GM12891 (cell line): ENCODE measurements around the gene PRXL2A.

Source experiments
- DNase-seq: peaks from one replicate; pipeline ENCODE4 v3.0.0; 2011; ENCODE audit warnings: low spot score; ENCODE audit not compliant: insufficient read length
- FAIRE-seq: peaks from 2 replicates; lab custom pipeline; 2011; peaks lifted over from hg19 to GRCh38; lab: Jason Lieb, UNC
- PAX5 ChIP-seq: IDR thresholded peaks from 2 replicates; pipeline ENCODE4 v1.6.1; 2011; ENCODE audit warnings: low read length, moderate library complexity, mild to moderate bottlenecking; ENCODE audit not compliant: insufficient read depth, severe bottlenecking
- POLR2A ChIP-seq: IDR thresholded peaks from 2 replicates; pipeline ENCODE4 v1.6.1; 2011; ENCODE audit warnings: low read depth, low read length, control low read depth
- POLR2AphosphoS5 ChIP-seq: IDR thresholded peaks from 2 replicates; pipeline ENCODE4 v1.6.1; 2011; ENCODE audit warnings: low read depth, low read length, control low read depth
- POU2F2 ChIP-seq: IDR thresholded peaks from 2 replicates; pipeline ENCODE4 v1.6.1; 2011; ENCODE audit warnings: low read depth, mild to moderate bottlenecking, control low read depth, low read length, moderate library complexity
- SPI1 ChIP-seq: IDR thresholded peaks from 2 replicates; pipeline ENCODE4 v1.6.1; 2011; ENCODE audit warnings: low read depth, low read length, control low read depth
- TAF1 ChIP-seq: IDR thresholded peaks from 2 replicates; pipeline ENCODE4 v1.6.1; 2011; ENCODE audit warnings: low read depth, low read length, control low read depth

Gene PRXL2A

DNA sequence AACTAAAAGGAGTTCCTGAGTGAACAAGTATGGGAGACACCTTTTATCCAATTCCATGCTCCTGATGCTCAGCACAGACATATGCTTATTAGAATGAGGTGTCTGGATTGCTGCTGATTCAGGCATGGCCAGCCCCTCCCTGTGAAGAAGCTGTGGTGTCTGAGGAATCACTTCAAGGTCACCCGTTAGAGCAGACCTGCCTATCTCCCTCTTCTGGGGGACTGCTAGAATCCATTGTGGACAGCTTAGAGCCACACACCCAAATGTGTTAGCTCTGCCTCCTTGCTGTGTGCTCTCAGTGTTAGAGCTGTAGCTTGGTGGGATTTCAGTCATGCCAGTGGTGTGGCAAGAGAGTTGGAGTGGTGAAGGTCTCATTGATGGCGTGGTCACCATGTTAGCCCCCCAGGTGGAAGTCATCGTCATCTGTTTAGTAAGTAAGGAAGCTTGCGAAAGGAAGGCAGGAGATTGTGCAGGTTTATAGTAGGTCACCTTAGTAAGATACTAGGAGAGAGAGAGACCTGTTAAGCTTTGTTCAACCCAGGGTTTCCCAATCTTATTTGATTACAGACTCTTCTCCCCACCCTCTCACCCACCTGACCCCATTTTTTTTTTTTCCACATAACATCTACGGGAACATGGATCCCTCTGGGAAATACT is 12.8 kb downstream of the PRXL2A start:
- DNase-seq = no peak
- FAIRE-seq = no peak
- TF ChIP-seq POLR2A = no peak
- no peak for TF ChIP-seq POU2F2
- no peak for TF ChIP-seq SPI1
- TF ChIP-seq PAX5 = no peak
- no peak for TF ChIP-seq TAF1
- TF ChIP-seq POLR2AphosphoS5 = no peak

DNA sequence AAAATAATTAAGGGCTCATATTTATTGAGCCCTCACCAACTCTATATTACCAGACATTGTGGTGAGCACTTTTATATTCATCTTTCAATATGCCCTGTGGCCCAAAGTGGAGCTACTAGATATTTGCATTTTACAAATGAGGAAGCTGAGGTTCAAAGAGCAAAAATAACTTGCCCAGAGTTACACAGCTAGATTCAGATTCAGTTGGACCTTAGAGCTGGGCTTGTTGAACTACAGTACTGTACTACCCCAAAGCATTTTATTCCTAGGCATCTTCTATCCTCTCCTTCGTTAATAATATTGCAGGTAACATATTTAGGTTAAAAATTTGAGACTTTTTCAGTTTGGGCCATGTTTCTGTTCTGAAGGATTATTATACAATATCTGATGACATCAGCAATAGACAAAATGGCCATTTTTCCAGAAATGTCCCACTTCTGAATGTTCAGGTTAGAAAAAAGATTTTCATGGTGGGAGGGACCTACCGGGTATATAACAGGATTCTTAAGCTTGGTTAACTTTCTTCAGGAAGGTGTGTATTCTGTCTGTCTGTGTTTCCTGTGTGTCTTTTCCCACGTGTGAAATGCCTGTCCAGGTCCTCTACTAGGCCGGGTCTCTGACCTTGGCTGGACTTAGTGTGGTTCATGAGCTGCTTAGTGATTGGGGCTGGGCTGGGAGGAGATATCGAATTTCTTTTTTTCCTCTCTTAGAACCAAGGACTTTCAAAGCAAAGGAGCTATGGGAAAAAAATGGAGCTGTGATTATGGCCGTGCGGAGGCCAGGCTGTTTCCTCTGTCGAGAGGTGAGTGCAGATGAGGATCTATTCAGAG is 13.6 kb downstream of the PRXL2A start:
- peak; percentile 48 for FAIRE-seq
- no peak for DNase-seq
- TF ChIP-seq POLR2AphosphoS5 (no peak), PAX5 (no peak), POU2F2 (no peak), SPI1 (peak; percentile 55)

DNA sequence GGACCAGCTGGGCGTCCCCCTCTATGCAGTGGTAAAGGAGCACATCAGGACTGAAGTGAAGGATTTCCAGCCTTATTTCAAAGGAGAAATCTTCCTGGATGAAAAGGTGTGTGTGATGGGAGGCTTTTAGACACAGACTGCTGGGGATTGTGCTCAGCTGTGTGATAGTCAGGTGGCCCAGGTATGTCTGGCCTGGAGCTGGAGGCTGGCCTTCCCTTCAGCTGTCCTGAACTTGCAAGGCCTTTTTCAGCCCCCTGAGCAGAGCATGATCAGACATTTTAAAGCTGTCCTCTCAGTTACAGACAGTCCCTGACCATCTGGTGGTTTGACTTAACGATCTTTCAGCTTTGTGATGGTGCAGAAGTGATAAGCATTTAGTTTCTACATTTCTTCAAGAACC is 17.6 kb downstream of the PRXL2A start:
- FAIRE-seq (no peak), DNase-seq (no peak)
- TF ChIP-seq POU2F2 = no peak
- no peak for TF ChIP-seq POLR2A
- no peak for TF ChIP-seq SPI1
- no peak for TF ChIP-seq TAF1
- no peak for TF ChIP-seq POLR2AphosphoS5
- TF ChIP-seq PAX5 = no peak

DNA sequence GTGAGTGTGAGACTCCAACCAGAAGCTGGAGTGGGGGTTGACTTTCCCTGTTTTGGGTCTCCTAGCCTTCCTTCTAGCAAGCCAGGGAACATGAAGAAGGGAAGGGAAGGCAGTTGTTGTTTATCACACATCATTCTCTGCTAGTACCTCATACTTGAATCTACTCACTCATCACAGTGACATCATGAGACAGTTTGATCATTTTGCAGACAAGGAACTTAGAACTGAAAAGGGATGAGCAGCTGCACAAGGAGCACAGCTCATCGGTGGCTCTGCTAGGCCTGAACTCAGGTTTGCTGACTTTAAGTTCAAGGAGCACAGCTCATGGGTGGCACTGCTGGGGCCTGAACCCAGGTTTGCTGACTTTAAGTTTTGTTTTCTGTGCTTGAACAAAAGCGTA is 19.2 kb downstream of the PRXL2A start:
- FAIRE-seq = no peak
- TF ChIP-seq POLR2A (no peak), PAX5 (no peak), TAF1 (no peak), SPI1 (no peak), POU2F2 (no peak), POLR2AphosphoS5 (no peak)
- DNase-seq = no peak

DNA sequence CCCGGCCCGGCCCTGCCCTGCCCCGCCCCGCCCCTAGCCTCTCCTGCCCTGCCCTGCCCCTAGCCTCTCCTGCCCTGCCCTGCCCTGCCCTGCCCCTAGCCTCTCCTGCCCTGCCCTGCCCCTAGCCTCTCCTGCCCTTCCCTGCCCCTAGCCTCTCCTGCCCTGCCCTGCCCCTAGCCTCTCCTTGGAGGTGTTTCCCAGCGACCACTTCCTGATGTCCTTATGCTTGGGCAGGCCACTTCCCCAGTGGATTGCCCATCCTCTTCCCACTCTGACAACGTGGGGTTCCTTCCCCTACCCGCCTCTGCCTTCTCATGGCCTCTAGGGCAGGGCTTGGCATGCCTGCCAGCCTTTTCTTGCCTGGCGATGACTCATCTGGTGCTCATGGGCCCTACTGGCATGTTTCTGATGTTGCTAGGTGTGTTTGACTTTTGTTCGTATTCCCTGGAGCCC is 21.2 kb downstream of the PRXL2A start:
- no peak for FAIRE-seq
- DNase-seq = no peak
- no peak for TF ChIP-seq POLR2A
- no peak for TF ChIP-seq PAX5
- no peak for TF ChIP-seq POLR2AphosphoS5
- no peak for TF ChIP-seq TAF1
- no peak for TF ChIP-seq POU2F2

DNA sequence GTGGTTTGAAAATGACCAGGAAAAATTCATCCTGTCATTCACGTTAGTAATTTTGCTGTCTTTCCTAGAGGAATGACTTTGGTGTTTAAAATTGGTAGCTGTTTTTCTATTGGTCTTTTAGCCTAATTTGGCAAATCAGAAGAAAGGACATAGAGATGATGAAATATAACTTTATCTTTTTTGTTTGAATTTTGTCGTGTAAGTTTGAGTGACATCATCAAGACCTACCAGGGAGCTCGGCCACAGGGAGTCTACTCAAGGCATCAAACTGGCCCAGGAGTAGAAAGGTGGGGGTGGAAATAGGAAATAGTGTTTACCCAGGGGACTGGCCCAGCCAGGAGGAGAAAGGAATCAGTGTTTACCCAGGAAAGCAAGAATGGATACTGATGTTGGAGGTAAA is 24.8 kb downstream of the PRXL2A start:
- FAIRE-seq = no peak
- TF ChIP-seq TAF1 = no peak
- TF ChIP-seq PAX5 = no peak
- TF ChIP-seq POLR2A = no peak
- TF ChIP-seq POU2F2 = no peak
- TF ChIP-seq SPI1 = no peak
- no peak for TF ChIP-seq POLR2AphosphoS5
- no peak for DNase-seq

DNA sequence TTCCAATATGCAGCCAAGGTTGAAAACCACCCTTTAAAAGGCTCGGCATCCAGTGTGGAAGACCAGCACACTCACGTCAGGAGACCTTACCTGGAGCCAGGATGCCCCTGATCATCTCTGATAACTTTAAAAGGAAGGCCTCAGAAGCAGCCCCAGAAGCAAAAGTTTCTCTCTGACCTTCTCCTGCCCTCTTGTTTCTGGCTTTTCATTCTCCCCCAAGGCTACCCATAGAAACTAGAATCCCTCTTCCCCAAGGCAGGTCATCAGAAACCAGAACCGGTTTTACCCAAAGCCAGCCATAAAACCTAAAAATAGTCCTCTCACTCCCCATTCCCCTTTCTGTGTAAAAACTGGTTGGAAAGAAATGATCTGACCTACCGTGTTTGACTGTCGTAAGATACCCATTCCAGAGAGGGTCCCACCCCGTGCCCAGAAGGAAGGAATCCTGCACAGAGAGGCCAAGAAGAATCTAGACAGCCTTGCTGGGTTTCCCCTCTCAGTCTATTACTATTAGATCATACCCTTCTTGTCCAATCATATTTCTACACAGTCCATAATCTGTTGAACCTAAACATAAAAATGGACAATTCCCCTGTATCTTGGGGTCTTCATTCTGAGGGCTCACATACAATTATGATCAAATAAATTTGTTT is 28.2 kb downstream of the PRXL2A start:
- DNase-seq (no peak), FAIRE-seq (no peak)
- no peak for TF ChIP-seq TAF1
- TF ChIP-seq SPI1 = no peak
- TF ChIP-seq POU2F2 = no peak
- no peak for TF ChIP-seq POLR2A
- TF ChIP-seq PAX5 = no peak
- no peak for TF ChIP-seq POLR2AphosphoS5

DNA sequence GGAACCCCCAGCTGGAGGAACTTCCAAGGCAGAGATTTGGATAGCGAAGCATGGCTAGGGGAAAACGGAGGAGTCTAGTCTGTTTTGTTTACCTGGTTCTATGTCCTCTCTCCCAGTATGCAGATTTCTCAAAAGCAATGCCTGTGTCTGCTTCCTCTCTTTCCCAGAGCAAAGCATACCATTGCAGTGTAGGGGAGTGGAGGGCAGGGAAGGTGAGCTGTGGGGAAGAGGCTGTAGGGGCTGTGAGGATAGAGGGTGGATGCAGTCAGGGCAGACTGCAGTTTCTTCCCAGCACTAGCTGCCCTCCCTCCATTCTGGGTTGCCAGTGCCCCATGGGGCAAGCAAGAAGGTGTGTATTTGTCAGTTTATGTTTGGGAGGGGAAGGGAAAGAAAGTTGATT is 28.9 kb downstream of the PRXL2A start:
- no peak for FAIRE-seq

DNA sequence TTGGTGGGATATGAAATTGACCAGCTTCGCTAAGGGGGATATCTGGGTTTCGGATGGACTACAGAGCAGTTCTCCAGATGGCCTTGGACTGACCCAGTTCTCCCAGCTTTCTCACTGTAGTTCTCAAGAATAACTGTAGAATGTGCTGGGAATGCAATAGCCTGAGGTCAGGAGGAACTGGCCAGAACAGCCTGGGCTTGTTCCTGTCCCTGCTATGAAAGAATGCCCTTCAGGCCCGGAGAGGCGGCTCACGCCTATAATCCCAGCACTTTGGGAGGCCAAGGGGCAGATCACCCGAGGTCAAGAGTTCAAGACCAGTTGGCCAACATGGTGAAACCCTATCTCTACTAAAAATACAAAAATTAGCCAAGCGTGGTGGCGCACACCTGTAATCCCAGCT is 33.5 kb downstream of the PRXL2A start:
- DNase-seq = no peak
- no peak for FAIRE-seq
- TF ChIP-seq PAX5 (no peak), TAF1 (no peak), POLR2A (no peak), SPI1 (no peak), POLR2AphosphoS5 (no peak), POU2F2 (no peak)

More for the DNA sequence above, 28.9 kb downstream of the PRXL2A start:
- TF ChIP-seq POU2F2 = no peak
- no peak for TF ChIP-seq SPI1
- no peak for TF ChIP-seq PAX5
- no peak for TF ChIP-seq TAF1
- TF ChIP-seq POLR2AphosphoS5 = no peak
- TF ChIP-seq POLR2A = no peak
- DNase-seq = no peak
